Stomach (tissue), 4 donors: ENCODE results near the gene AKT1S1.

Experiments
- POLR2A ChIP-seq, 4 donors: fragments of 450-650 bp; IDR thresholded peaks; one replicate each; pipeline ENCODE4 v1.6.1; 2016; ENCODE audit warnings: antibody characterized with exemption in 4 of 4, control low read depth in 2 of 4, mild to moderate bottlenecking in 1 of 4, moderate library complexity in 1 of 4
- POLR2AphosphoS5 ChIP-seq, 3 donors: sonication (generic); formaldehyde crosslinking; IDR thresholded peaks; one replicate each; pipeline ENCODE4 v1.6.1; 2016; ENCODE audit warnings: antibody characterized with exemption in 3 of 3
- TF ChIP-seq, protein P1 (sequence below), 7 experiments: fragments of 450-650 bp in 4 of 7; fragments of 200-600 bp in 3 of 7; sonication (generic) in 3 of 7; IDR thresholded peaks; one replicate each; pipeline ENCODE4 v1.5.1; 2016 to 2019; ENCODE audit warnings: antibody characterized with exemption in 7 of 7, control low read depth in 2 of 7, mild to moderate bottlenecking in 1 of 7

- TF ChIP-seq POLR2A (IDR thresholded peaks at IDR 0.05): no peak
- TF ChIP-seq, protein P1, sequence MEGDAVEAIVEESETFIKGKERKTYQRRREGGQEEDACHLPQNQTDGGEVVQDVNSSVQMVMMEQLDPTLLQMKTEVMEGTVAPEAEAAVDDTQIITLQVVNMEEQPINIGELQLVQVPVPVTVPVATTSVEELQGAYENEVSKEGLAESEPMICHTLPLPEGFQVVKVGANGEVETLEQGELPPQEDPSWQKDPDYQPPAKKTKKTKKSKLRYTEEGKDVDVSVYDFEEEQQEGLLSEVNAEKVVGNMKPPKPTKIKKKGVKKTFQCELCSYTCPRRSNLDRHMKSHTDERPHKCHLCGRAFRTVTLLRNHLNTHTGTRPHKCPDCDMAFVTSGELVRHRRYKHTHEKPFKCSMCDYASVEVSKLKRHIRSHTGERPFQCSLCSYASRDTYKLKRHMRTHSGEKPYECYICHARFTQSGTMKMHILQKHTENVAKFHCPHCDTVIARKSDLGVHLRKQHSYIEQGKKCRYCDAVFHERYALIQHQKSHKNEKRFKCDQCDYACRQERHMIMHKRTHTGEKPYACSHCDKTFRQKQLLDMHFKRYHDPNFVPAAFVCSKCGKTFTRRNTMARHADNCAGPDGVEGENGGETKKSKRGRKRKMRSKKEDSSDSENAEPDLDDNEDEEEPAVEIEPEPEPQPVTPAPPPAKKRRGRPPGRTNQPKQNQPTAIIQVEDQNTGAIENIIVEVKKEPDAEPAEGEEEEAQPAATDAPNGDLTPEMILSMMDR (IDR thresholded peaks at IDR 0.05): no peak
- TF ChIP-seq POLR2AphosphoS5 (IDR thresholded peaks at IDR 0.05): no peak
These were observed 33.9 kb downstream of the AKT1S1 start for GRCh38 chr19:49843265-49843664.
